Measurements from ENCODE around the gene RNF223.
A peak's percentile ranks its signal among the peaks of the same experiment; 100 is the strongest.

The RNF223 gene

GRCh38 chr1:1026599-1027413 lies 47.3 kb downstream of the RNF223 start:
- no peak for DNase-seq (ENCODE audit: low read depth)

GRCh38 chr1:1025730-1026129 lies 48.4 kb downstream of the RNF223 start:
- no peak for DNase-seq (ENCODE audit: low read depth)

GRCh38 chr1:1024771-1025699 lies 49.1 kb downstream of the RNF223 start:
- no peak for DNase-seq (ENCODE audit: low read depth)

- no peak for DNase-seq (ENCODE audit: low read depth)
Measured at GRCh38 chr1:1024149-1024770, 49.8 kb downstream of the RNF223 start.

- DNase-seq (ENCODE audit: low read depth): no peak
Measured at GRCh38 chr1:1023700-1024099, 50.4 kb downstream of the RNF223 start.

GRCh38 chr1:1022302-1023009 lies 51.6 kb downstream of the RNF223 start:
- no peak for DNase-seq (ENCODE audit: low read depth)

- DNase-seq (ENCODE audit: low read depth): no peak
Measured at GRCh38 chr1:1021920-1022259, 52.2 kb downstream of the RNF223 start.

- DNase-seq (ENCODE audit: low read depth): peak; percentile 63
Measured at GRCh38 chr1:1021010-1021919, 52.8 kb downstream of the RNF223 start.
